GM06990 (cell line): Measurements from ENCODE around the gene CORIN.

ENCODE experiments used
- DNase-seq: peaks from one replicate; pipeline ENCODE4 v3.0.0-alpha.2; 2011; ENCODE audit not compliant: insufficient read length; ENCODE audit errors: extremely low read depth
- H3K27me3 ChIP-seq: replicated peaks from 2 replicates; pipeline ENCODE4 v1.6.0; 2011; ENCODE audit warnings: low read length; ENCODE audit not compliant: control insufficient read depth, insufficient read depth
- H3K36me3 ChIP-seq: 2 replicates; pipeline ENCODE4 v1.5.1; 2011; ENCODE audit warnings: low read length; ENCODE audit not compliant: control insufficient read depth, insufficient read depth
- H3K4me3 ChIP-seq: replicated peaks from 2 replicates; pipeline ENCODE4 v1.5.1; 2011; ENCODE audit warnings: low read depth, mild to moderate bottlenecking, control low read depth, low read length
- CTCF ChIP-seq: IDR thresholded peaks from 2 replicates; pipeline ENCODE4 v1.5.1; 2011; ENCODE audit warnings: low read length, control low read depth, mild to moderate bottlenecking, inconsistent platforms; ENCODE audit not compliant: insufficient read depth, poor library complexity, severe bottlenecking

The CORIN gene

GRCh38 chr4:47733302-47734175 lies 104.3 kb downstream of the CORIN start:
- DNase-seq: no peak
- Histone ChIP-seq H3K4me3 (no peak overlapping the region), H3K27me3 (no peaks in the 10 kb centered on the region), H3K36me3 (no peaks in the 10 kb centered on the region)
- TF ChIP-seq CTCF: no peak

- H3K27me3 ChIP-seq: no peaks in the 10 kb centered on the region
- no peaks in the 10 kb centered on the region for H3K36me3 ChIP-seq
- DNase-seq: no peak
- no peak for TF ChIP-seq CTCF
- H3K4me3 ChIP-seq: no peak overlapping the region
Observed at GRCh38 chr4:47731182-47731581, 106.7 kb downstream of the CORIN start.

- DNase-seq: no peak
- Histone ChIP-seq H3K4me3 (no peak overlapping the region), H3K36me3 (no peaks in the 10 kb centered on the region), H3K27me3 (no peaks in the 10 kb centered on the region)
- TF ChIP-seq CTCF: no peak
Observed at GRCh38 chr4:47729131-47729680, 108.7 kb downstream of the CORIN start.

GRCh38 chr4:47721892-47722575 lies 115.8 kb downstream of the CORIN start:
- DNase-seq: no peak
- TF ChIP-seq CTCF: no peak
- Histone ChIP-seq H3K4me3 (no peak overlapping the region), H3K36me3 (no peaks in the 10 kb centered on the region), H3K27me3 (no peaks in the 10 kb centered on the region)

GRCh38 chr4:47721485-47721884 lies 116.4 kb downstream of the CORIN start:
- no peak for DNase-seq
- Histone ChIP-seq H3K36me3 (no peaks in the 10 kb centered on the region), H3K4me3 (no peak overlapping the region), H3K27me3 (no peaks in the 10 kb centered on the region)
- TF ChIP-seq CTCF: no peak
